HepG2 (cell line): ENCODE results near the gene SYP. TPM values are rescaled to one million over a fixed set of nuclear protein-coding genes. Genes with fewer than 3 reads are reported as not detected.
A peak's percentile ranks its signal among the peaks of the same experiment; 100 is the strongest.

Source experiments
- ELF1 ChIP-seq: sonication (generic); formaldehyde crosslinking; IDR thresholded peaks from 2 replicates; pipeline ENCODE4 v1.4.0; 2020; ENCODE audit warnings: missing genetic modification reagents
- ETV5 ChIP-seq: IDR thresholded peaks from 2 replicates; pipeline ENCODE4 v1.6.1; 2018; ENCODE audit warnings: missing biosample characterization, missing genetic modification reagents, inconsistent platforms, borderline replicate concordance
- HNRNPLL ChIP-seq: fragments of 200-400 bp; formaldehyde crosslinking; IDR thresholded peaks from 2 replicates; pipeline ENCODE4 v1.6.1; 2017; ENCODE audit warnings: mild to moderate bottlenecking, low read depth, low read length; ENCODE audit not compliant: poor library complexity, severe bottlenecking
- KDM1A ChIP-seq: IDR thresholded peaks from 2 replicates; pipeline ENCODE4 v1.6.1; 2016; ENCODE audit warnings: missing compliant biosample characterization
- KDM6A ChIP-seq: IDR thresholded peaks from 2 replicates; pipeline ENCODE4 v1.6.1; 2016; ENCODE audit warnings: low read depth
- KLF13 ChIP-seq: sonication (generic); formaldehyde crosslinking; IDR thresholded peaks from 2 replicates; pipeline ENCODE4 v1.4.0; 2020; ENCODE audit warnings: mild to moderate bottlenecking, missing genetic modification reagents
- KLF9 ChIP-seq: IDR thresholded peaks from 2 replicates; pipeline ENCODE4 v1.6.1; 2016; ENCODE audit warnings: low read depth
- MBNL3 ChIP-seq: fragments of 250-450 bp; sonication (Bioruptor Pico); conservative IDR thresholded peaks from 2 replicates; pipeline ENCODE4 v1.8.0; 2022; ENCODE audit warnings: mild to moderate bottlenecking, inconsistent platforms
- RXRB ChIP-seq: IDR thresholded peaks from 2 replicates; pipeline ENCODE4 v1.6.1; 2016; ENCODE audit warnings: borderline replicate concordance, missing genetic modification reagents, missing compliant biosample characterization
- SALL1 ChIP-seq: sonication (generic); formaldehyde crosslinking; IDR thresholded peaks from 2 replicates; pipeline ENCODE4 v1.8.0; 2022; ENCODE audit warnings: mild to moderate bottlenecking, missing genetic modification reagents
- SALL2 ChIP-seq: sonication (generic); formaldehyde crosslinking; IDR thresholded peaks from 2 replicates; pipeline ENCODE4 v1.8.1; 2023; ENCODE audit warnings: mild to moderate bottlenecking, missing genetic modification reagents, inconsistent platforms
- SCMH1 ChIP-seq: sonication (generic); formaldehyde crosslinking; IDR thresholded peaks from 2 replicates; pipeline ENCODE4 v1.9.0; 2021; ENCODE audit warnings: missing genetic modification reagents, mild to moderate bottlenecking, borderline replicate concordance
- SUZ12 ChIP-seq: fragments of 150-350 bp; IDR thresholded peaks from 2 replicates; pipeline ENCODE4 v1.6.1; 2014; ENCODE audit warnings: low read depth, low read length
- TCF12 ChIP-seq, 2 experiments: fragments of 450-650 bp in 1 of 2; sonication (generic) in 1 of 2; formaldehyde crosslinking in 1 of 2; IDR thresholded peaks; 2 replicates each; pipeline versions ENCODE4 v1.6.1 to v1.8.0; 2017 to 2022; ENCODE audit warnings: antibody characterized with exemption in 1 of 2, mild to moderate bottlenecking in 1 of 2, missing genetic modification reagents in 1 of 2, moderate library complexity in 1 of 2
- TOPORS ChIP-seq: sonication (generic); formaldehyde crosslinking; IDR thresholded peaks from 2 replicates; pipeline ENCODE4 v1.8.0; 2023; ENCODE audit warnings: mild to moderate bottlenecking, missing genetic modification reagents
- ZEB1 ChIP-seq: IDR thresholded peaks from 2 replicates; pipeline ENCODE4 v1.6.1; 2012; ENCODE audit warnings: mild to moderate bottlenecking, low read depth, inconsistent platforms; ENCODE audit not compliant: insufficient replicate concordance
- ZFY ChIP-seq: sonication (generic); formaldehyde crosslinking; IDR thresholded peaks from 2 replicates; pipeline ENCODE4 v1.4.0; 2020; ENCODE audit warnings: missing genetic modification reagents
- polyA plus RNA-seq, 8 experiments: library from polyadenylated mRNA; depleted of rRNA in 3 of 8; stranded (reverse) in 7 of 8; unstranded in 1 of 8; fragments of >200 nt; fragmentation: Illumina TruSeq in 4 of 8; extraction: Trizol in 4 of 8; gene quantifications; 2 replicates each; pipeline versions ENCODE4 v1.2.1 to v1.2.3, GENCODE V29; 2011 to 2016; ENCODE audit warnings: low read depth in 4 of 8, missing spikeins in 1 of 8, mixed read lengths in 1 of 8; ENCODE audit not compliant: insufficient read depth in 1 of 8
- total RNA-seq, 5 experiments: library from RNA; depleted of rRNA; stranded (reverse); fragments of >200 nt; fragmentation: Illumina TruSeq; extraction: Trizol; gene quantifications; 2 replicates each; pipeline ENCODE4 v1.2.3, GENCODE V29; 2016; ENCODE audit warnings: low read depth in 1 of 5
- TF ChIP-seq, protein P1 (sequence below): sonication (generic); formaldehyde crosslinking; IDR thresholded peaks from 2 replicates; pipeline ENCODE4 v1.9.0; 2021; ENCODE audit warnings: missing genetic modification reagents, borderline replicate concordance
- TF ChIP-seq, protein P2 (sequence below): sonication (generic); formaldehyde crosslinking; IDR thresholded peaks from 2 replicates; pipeline ENCODE4 v1.9.0; 2022; ENCODE audit warnings: low read depth, missing genetic modification reagents
- TF ChIP-seq, protein P3 (sequence below): sonication (generic); formaldehyde crosslinking; IDR thresholded peaks from 2 replicates; pipeline ENCODE4 v1.4.0; 2020; ENCODE audit warnings: mild to moderate bottlenecking, missing genetic modification reagents, borderline replicate concordance
- TF ChIP-seq, protein P4 (sequence below): sonication (generic); formaldehyde crosslinking; IDR thresholded peaks from 2 replicates; pipeline ENCODE4 v1.4.0; 2020; ENCODE audit warnings: missing genetic modification reagents

The SYP gene
- total and polyA plus RNA-seq, 2 of the 13 experiments (the other 11 are each of a cell fraction or from before 2014, with no cell fraction given) = 2.0 to 2.5 TPM

DNA sequence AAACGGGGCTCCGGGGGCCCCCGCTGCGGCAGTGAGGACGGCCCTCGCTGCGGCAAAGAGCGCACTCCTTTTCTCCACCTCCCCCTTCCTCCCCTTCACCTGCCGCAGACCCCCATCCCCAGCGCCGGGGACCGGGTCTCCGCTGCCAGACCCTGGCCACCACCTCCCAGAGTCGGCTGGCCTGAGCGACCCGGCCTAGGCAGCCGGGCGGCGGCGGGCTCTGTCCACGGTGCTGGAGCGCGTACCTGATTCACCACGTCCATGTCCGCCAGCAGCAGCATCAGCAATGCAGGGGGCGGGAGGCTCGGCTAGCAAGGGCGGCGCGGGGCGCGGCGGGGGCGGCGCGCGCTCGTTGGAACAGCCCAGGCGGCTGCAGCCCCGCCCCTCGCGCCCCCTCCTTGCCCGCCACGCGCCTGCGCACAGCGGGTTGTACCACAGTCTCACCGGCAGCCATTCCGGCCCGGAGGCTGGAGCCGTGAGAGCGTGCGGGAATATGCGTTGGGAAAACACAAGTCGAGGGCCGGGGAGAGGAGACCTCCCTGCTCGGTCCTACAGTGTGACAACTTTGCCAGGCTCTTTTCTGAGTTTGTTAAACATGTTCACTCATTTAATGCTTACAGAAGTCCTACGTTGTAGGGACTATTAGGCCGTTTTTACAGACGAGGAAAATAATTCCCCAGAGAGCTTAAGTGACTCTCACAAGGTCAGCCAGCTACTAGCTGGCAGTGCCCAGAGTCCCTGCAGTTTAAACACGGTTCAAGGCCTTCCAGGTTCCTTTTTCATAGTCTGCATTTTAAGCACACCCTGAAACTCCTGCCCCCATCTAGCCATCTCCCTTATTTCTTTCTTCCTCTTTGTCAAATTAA lies at the start of gene SYP (continued):
- TF ChIP-seq, protein P1, sequence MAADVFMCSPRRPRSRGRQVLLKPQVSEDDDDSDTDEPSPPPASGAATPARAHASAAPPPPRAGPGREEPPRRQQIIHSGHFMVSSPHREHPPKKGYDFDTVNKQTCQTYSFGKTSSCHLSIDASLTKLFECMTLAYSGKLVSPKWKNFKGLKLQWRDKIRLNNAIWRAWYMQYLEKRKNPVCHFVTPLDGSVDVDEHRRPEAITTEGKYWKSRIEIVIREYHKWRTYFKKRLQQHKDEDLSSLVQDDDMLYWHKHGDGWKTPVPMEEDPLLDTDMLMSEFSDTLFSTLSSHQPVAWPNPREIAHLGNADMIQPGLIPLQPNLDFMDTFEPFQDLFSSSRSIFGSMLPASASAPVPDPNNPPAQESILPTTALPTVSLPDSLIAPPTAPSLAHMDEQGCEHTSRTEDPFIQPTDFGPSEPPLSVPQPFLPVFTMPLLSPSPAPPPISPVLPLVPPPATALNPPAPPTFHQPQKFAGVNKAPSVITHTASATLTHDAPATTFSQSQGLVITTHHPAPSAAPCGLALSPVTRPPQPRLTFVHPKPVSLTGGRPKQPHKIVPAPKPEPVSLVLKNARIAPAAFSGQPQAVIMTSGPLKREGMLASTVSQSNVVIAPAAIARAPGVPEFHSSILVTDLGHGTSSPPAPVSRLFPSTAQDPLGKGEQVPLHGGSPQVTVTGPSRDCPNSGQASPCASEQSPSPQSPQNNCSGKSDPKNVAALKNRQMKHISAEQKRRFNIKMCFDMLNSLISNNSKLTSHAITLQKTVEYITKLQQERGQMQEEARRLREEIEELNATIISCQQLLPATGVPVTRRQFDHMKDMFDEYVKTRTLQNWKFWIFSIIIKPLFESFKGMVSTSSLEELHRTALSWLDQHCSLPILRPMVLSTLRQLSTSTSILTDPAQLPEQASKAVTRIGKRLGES (CRISPR knock-in tag) = peak; percentile 74; the same call in 1 of the 2 replicates
- no peak for TF ChIP-seq SCMH1
- TF ChIP-seq ZFY (CRISPR knock-in tag) = peak; percentile 72
- no peak for TF ChIP-seq RXRB (CRISPR knock-in tag)
- TF ChIP-seq, protein P2, sequence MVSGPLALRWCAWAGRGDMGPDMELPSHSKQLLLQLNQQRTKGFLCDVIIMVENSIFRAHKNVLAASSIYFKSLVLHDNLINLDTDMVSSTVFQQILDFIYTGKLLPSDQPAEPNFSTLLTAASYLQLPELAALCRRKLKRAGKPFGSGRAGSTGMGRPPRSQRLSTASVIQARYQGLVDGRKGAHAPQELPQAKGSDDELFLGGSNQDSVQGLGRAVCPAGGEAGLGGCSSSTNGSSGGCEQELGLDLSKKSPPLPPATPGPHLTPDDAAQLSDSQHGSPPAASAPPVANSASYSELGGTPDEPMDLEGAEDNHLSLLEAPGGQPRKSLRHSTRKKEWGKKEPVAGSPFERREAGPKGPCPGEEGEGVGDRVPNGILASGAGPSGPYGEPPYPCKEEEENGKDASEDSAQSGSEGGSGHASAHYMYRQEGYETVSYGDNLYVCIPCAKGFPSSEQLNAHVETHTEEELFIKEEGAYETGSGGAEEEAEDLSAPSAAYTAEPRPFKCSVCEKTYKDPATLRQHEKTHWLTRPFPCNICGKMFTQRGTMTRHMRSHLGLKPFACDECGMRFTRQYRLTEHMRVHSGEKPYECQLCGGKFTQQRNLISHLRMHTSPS (CRISPR knock-in tag) = no peak
- TF ChIP-seq MBNL3 = no peak
- TF ChIP-seq ZEB1 = no peak
- TF ChIP-seq ELF1 (CRISPR knock-in tag) = peak; percentile 25
- TF ChIP-seq, protein P3, sequence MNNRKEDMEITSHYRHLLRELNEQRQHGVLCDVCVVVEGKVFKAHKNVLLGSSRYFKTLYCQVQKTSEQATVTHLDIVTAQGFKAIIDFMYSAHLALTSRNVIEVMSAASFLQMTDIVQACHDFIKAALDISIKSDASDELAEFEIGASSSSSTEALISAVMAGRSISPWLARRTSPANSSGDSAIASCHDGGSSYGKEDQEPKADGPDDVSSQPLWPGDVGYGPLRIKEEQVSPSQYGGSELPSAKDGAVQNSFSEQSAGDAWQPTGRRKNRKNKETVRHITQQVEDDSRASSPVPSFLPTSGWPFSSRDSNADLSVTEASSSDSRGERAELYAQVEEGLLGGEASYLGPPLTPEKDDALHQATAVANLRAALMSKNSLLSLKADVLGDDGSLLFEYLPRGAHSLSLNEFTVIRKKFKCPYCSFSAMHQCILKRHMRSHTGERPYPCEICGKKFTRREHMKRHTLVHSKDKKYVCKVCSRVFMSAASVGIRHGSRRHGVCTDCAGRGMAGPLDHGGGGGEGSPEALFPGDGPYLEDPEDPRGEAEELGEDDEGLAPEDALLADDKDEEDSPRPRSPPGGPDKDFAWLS (CRISPR knock-in tag) = no peak
- peak; percentile 98 for TF ChIP-seq TOPORS (CRISPR knock-in tag)
- TF ChIP-seq KDM6A (CRISPR knock-in tag) = no peak
- no peak for TF ChIP-seq KLF13 (CRISPR knock-in tag)
- peak; percentile 95 for TF ChIP-seq SALL1 (CRISPR knock-in tag)
- TF ChIP-seq, protein P4, sequence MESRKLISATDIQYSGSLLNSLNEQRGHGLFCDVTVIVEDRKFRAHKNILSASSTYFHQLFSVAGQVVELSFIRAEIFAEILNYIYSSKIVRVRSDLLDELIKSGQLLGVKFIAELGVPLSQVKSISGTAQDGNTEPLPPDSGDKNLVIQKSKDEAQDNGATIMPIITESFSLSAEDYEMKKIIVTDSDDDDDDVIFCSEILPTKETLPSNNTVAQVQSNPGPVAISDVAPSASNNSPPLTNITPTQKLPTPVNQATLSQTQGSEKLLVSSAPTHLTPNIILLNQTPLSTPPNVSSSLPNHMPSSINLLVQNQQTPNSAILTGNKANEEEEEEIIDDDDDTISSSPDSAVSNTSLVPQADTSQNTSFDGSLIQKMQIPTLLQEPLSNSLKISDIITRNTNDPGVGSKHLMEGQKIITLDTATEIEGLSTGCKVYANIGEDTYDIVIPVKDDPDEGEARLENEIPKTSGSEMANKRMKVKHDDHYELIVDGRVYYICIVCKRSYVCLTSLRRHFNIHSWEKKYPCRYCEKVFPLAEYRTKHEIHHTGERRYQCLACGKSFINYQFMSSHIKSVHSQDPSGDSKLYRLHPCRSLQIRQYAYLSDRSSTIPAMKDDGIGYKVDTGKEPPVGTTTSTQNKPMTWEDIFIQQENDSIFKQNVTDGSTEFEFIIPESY (CRISPR knock-in tag) = no peak
- TF ChIP-seq ETV5 = no peak
- TF ChIP-seq TCF12 (IDR thresholded peaks at IDR 0.05) = no peak
- TF ChIP-seq TCF12 (CRISPR knock-in tag; IDR thresholded peaks at IDR 0.05) = peak; percentile 43; the same call in 1 of the 2 replicates
- TF ChIP-seq KDM1A (CRISPR knock-in tag) = no peak
- no peak for TF ChIP-seq HNRNPLL
- no peak for TF ChIP-seq SUZ12
- peak; percentile 68; the same call in 1 of the 2 replicates for TF ChIP-seq SALL2
- TF ChIP-seq KLF9 = no peak; the same call in 1 of the 2 replicates
